ENCODE data around the gene CDRT15. TPM values are rescaled to one million over a fixed set of nuclear protein-coding genes. Genes with fewer than 3 reads are reported as not detected.

The CDRT15 gene
- total and polyA plus RNA-seq, 2 experiments from 2014 or later: 0.40 TPM; not detected in 1

- no peak for TF ChIP-seq ZNF462 (CRISPR knock-in tag; IDR thresholded peaks at IDR 0.05)
- TF ChIP-seq REST (IDR thresholded peaks at IDR 0.05; ENCODE audit: unreplicated experiment): no peak
- TF ChIP-seq POLR2AphosphoS5 (IDR thresholded peaks at IDR 0.05; ENCODE audit: low read depth): no peak
- TF ChIP-seq EZH2phosphoT487 (IDR thresholded peaks at IDR 0.05; ENCODE audit: unreplicated experiment): no peak
Measured at GRCh38 chr17:14270508-14270907, 33.8 kb upstream of the CDRT15 start (continued).

GRCh38 chr17:14269473-14269872, 32.8 kb upstream of the CDRT15 start:
- no peak for DNase-seq (ENCODE audit: low spot score)
- H3K4me3 ChIP-seq: no peak overlapping the region
- no peaks in the 10 kb centered on the region for H3F3A ChIP-seq (replicated peaks; ENCODE audit: low read depth)
- Mint-ChIP-seq H3K4me3 (no peak overlapping the region), H3K27ac (no peak overlapping the region), H3K4me1 (peaks cover 4% of the 10 kb centered on the region; the same call in 1 of the 3 replicates), H3K9me3 (no peaks in the 10 kb centered on the region), H3K27me3 (ENCODE audit: insufficient read depth, low read depth, poor library complexity) (no peaks in the 10 kb centered on the region), H3K36me3 (ENCODE audit: low read depth) (no peaks in the 10 kb centered on the region)
- H3K9me2 ChIP-seq (ENCODE audit: insufficient read depth): 0 out of 2 replicates have a peak, but pooled peaks cover 14% of the 10 kb centered on the region
- no peak overlapping the region for H3K4me2 ChIP-seq
- H3K79me2 ChIP-seq (replicated peaks; ENCODE audit: insufficient read depth): no peaks in the 10 kb centered on the region
- no peaks in the 10 kb centered on the region for H3K4me1 ChIP-seq (ENCODE audit: insufficient read depth)
- H3K27me3 ChIP-seq (ENCODE audit: insufficient read depth): no peaks in the 10 kb centered on the region
- no peaks in the 10 kb centered on the region for H4K20me1 ChIP-seq (replicated peaks; ENCODE audit: insufficient read depth)
- no peak overlapping the region for H3K27ac ChIP-seq (ENCODE audit: low read depth)
- no peak for ATAC-seq
- no peaks in the 10 kb centered on the region for H3K36me3 ChIP-seq (ENCODE audit: insufficient read depth)
- H2AFZ ChIP-seq: no peak overlapping the region
- no peak for TF ChIP-seq EZH2phosphoT487 (IDR thresholded peaks at IDR 0.05; ENCODE audit: unreplicated experiment)
- TF ChIP-seq STAT1 (IDR thresholded peaks at IDR 0.05; ENCODE audit: unreplicated experiment): no peak
- no peak for TF ChIP-seq CTCF (conservative IDR thresholded peaks at IDR 0.05; ENCODE audit: low read depth in 2 of 2)
- no peak for TF ChIP-seq REST (IDR thresholded peaks at IDR 0.05; ENCODE audit: unreplicated experiment)
- TF ChIP-seq EZH2 (IDR thresholded peaks at IDR 0.05; ENCODE audit: low read depth, unreplicated experiment): no peak
- TF ChIP-seq ZNF114 (CRISPR knock-in tag; IDR thresholded peaks at IDR 0.05): no peak
- no peak for TF ChIP-seq ZNF331 (CRISPR knock-in tag; IDR thresholded peaks at IDR 0.05; ENCODE audit: low read depth)
- no peak for TF ChIP-seq NANOG (IDR thresholded peaks at IDR 0.05; ENCODE audit: borderline replicate concordance)

All from GM23338 (cell line).